Lower lobe of right lung (tissue), 2 donors: Measurements from ENCODE around the gene URM1. TPM values are rescaled to one million over a fixed set of nuclear protein-coding genes. Genes with fewer than 3 reads are reported as not detected.

ENCODE experiments used
- ATAC-seq, 2 donors: fragments of 200-7000 bp; cut with Tn5 transposase; one replicate each; pipeline ENCODE4 v1.9.1; 2020 to 2022; ENCODE audit warnings: mild to moderate bottlenecking in 2 of 2, moderate library complexity in 2 of 2
- DNase-seq: peaks from one replicate; pipeline ENCODE4 v3.0.0-alpha.2; 2020
- H3K27ac ChIP-seq: fragments of 200-600 bp; one replicate; pipeline ENCODE4 v1.8.0; 2022
- H3K27me3 ChIP-seq: fragments of 200-600 bp; one replicate; pipeline ENCODE4 v1.8.0; 2022; ENCODE audit warnings: low read depth
- H3K36me3 ChIP-seq: fragments of 200-600 bp; one replicate; pipeline ENCODE4 v1.8.0; 2022; ENCODE audit warnings: mild to moderate bottlenecking
- H3K4me1 ChIP-seq: fragments of 200-600 bp; one replicate; pipeline ENCODE4 v1.8.0; 2022
- H3K4me3 ChIP-seq: fragments of 200-600 bp; one replicate; pipeline ENCODE4 v1.8.0; 2022; ENCODE audit warnings: mild to moderate bottlenecking
- H3K9me3 ChIP-seq: fragments of 200-600 bp; one replicate; pipeline ENCODE4 v1.8.0; 2022
- intact Hi-C: fragments of 100-400 bp; cut with DNase I; formaldehyde crosslinking; loops from one replicate; pipeline ENCODE4 v1.11.0; 2022
- long read RNA-seq: library from polyadenylated mRNA; unstranded; transcript quantifications from one replicate; pipeline ENCODE4 v2.0.0, GENCODE V29; 2021
- total RNA-seq: library from RNA; stranded (reverse); fragmentation: NEBNext Ultra II Directional; extraction: Animal tissue kit (Norgen Biotek cat#: 25700); gene quantifications from one replicate; pipeline ENCODE4 v1.2.1, GENCODE V29; 2021
- TF ChIP-seq, protein P1 (sequence below): fragments of 200-600 bp; IDR thresholded peaks from one replicate; pipeline ENCODE4 v1.8.0; 2022; ENCODE audit warnings: antibody characterized with exemption, mild to moderate bottlenecking
- donor health status: DM: no; HTN: yes; CAD: no; lungs with severe emphysema.

Gene URM1
- 49.0 TPM for total RNA-seq
- long read RNA-seq, transcript URM1-203 (5 exons, 2,650 nt): major isoform, 25 of 37 reads
- long read RNA-seq, partial matches to known transcripts: 3 of 37 reads
- long read RNA-seq, other reads (novel, unspliced or antisense): 4 of 37 reads

DNA sequence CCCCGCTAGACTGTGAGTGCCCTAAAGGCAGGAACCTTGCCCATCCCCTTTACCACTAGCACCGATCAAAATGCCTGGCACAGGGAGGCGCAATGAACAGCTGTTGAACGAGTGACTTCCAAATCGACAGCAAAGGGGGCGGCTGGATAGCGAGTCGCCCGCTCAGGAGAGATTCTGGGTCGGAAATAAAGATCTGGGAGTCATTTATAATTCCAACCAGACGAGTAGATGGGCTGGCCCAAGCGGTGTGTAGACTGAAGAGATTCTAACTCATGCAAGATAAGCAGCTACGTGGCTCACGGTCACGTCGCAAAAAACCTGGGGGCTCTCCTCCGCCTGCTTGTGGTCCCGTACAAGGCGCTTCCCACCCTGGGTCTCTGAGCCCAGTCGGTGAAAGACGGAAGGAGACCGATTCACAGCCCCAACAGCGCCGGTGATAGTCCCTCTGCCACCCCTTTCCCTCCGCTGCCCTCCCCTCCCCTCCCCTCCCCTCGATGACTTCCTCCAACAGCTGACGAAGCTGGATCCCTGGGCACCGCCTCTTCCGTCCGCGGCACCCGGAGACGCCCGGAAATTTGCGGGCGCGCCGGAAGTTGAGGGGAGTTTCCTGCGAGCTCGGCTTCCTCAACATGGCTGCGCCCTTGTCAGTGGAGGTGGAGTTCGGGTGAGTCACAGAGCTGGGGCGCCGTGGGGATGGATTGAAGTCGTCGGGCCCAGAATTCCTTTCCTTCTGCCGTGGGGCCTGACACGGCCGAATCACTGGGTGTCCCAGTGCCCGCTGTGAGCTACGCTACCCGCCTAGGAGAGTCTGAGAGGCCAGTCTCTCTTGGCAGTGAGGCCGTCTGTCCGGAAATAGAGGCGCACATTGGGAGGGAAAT is at the start of gene URM1:
Gene URM1, plus strand, starts transcription at position 623 of the 878 bp plus-strand sequence. Its CDS starts 7 bp downstream, at position 630.
- Histone ChIP-seq H3K27me3 (no peaks in the 10 kb centered on the region), H3K4me1 (peaks cover 21% of the 10 kb centered on the region), H3K36me3 (peaks cover 18% of the 10 kb centered on the region), H3K27ac (peak within 1 kb of the TSS; percentile 93), H3K4me3 (peak within 1 kb of the TSS; percentile 72), H3K9me3 (no peaks in the 10 kb centered on the region)
- DNase-seq (peak; percentile 98), ATAC-seq (peak; percentile 97 to 99)
- intact Hi-C loops: no loop called here
- TF ChIP-seq, protein P1, sequence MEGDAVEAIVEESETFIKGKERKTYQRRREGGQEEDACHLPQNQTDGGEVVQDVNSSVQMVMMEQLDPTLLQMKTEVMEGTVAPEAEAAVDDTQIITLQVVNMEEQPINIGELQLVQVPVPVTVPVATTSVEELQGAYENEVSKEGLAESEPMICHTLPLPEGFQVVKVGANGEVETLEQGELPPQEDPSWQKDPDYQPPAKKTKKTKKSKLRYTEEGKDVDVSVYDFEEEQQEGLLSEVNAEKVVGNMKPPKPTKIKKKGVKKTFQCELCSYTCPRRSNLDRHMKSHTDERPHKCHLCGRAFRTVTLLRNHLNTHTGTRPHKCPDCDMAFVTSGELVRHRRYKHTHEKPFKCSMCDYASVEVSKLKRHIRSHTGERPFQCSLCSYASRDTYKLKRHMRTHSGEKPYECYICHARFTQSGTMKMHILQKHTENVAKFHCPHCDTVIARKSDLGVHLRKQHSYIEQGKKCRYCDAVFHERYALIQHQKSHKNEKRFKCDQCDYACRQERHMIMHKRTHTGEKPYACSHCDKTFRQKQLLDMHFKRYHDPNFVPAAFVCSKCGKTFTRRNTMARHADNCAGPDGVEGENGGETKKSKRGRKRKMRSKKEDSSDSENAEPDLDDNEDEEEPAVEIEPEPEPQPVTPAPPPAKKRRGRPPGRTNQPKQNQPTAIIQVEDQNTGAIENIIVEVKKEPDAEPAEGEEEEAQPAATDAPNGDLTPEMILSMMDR: no peak

DNA sequence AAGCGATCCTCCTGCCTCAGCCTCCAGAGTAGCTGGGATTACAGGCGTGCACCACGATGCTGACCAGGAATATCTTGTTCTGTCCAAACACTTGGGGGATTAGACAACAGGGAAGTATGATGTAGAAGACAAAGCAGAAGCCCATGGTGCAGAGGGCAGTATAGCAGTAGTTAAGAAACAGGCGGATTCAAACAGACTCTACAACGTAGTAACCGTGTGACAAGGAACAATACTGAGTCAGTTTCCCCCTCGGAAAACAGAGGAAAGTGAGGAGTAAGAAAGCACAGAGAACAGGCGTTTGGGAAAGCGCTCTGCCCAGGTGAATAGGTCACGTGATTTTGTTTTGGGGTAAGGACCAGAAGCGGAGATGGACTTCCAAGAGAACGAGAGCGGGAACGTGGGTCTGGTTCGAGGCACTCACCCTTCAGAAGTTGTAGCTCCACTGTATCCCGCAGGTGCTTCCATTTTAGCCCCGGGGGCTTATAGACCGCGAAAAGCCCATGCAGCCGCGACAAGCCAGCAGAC is 49.2 kb upstream of the URM1 start:
- Histone ChIP-seq H3K4me3 (peak overlapping the region; percentile 95), H3K36me3 (peaks cover 54% of the 10 kb centered on the region), H3K9me3 (no peaks in the 10 kb centered on the region), H3K27ac (peak overlapping the region; percentile 88), H3K27me3 (no peaks in the 10 kb centered on the region), H3K4me1 (peaks cover 23% of the 10 kb centered on the region)
- TF ChIP-seq, protein P1: no peak
- DNase-seq (no peak), ATAC-seq (peak in 1 of 2 donors; percentile 35)
- intact Hi-C loops: no loop called here

DNA sequence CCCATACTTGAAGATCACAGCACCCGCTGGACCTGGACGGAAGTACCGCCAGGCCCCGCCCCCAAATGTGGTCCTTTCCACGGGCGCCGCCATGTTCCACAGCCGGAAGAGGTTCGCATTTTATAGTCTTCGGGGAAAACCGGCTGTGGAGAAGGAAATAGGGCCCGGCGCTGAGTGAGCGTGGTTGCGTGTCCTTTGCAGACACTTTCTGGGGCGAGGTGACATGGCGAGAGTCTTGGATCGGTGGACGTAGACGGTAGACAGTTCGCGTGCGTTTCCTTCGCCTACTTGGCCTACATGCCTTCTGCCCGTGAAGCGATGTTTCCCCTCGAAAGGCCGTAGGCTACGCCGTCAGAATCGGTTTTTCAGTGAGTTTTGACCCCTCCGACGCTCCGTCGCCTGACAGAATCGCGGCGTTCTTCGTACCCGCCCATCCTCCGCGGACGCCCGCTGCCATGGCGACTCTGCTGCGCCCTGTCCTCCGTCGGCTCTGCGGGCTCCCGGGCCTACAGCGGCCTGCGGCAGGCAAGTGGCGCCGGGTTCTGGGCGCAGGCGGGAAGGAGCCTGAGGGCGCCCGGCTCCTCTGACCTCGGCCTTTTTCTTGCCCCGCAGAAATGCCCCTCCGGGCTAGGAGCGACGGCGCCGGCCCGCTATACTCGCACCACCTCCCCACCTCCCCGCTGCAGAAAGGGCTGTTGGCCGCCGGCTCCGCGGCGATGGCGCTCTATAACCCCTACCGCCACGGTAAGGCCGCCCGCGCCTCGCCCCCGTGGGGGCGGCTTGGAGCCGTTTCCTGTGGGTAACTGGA is 48.6 kb upstream of the URM1 start, which contains the start of the genes COQ4 and TRUB2:
Gene COQ4, plus strand, starts transcription at position 436 of the 808 bp plus-strand sequence. Its CDS starts 20 bp downstream, at position 456.
Gene TRUB2, minus strand, starts transcription at position 44 of the 808 bp plus-strand sequence. Its CDS starts 39 bp downstream, at position 5.
- DNase-seq: peak; percentile 95
- Histone ChIP-seq H3K4me1 (peaks cover 23% of the 10 kb centered on the region), H3K27ac (peak within 1 kb of the TSS; percentile 88), H3K9me3 (no peaks in the 10 kb centered on the region), H3K27me3 (no peaks in the 10 kb centered on the region), H3K4me3 (peak within 1 kb of the TSS; percentile 95), H3K36me3 (peaks cover 54% of the 10 kb centered on the region)
- peak; percentile 97 to 99 for ATAC-seq
- TF ChIP-seq, protein P1: no peak
- intact Hi-C loops: no loop called here

DNA sequence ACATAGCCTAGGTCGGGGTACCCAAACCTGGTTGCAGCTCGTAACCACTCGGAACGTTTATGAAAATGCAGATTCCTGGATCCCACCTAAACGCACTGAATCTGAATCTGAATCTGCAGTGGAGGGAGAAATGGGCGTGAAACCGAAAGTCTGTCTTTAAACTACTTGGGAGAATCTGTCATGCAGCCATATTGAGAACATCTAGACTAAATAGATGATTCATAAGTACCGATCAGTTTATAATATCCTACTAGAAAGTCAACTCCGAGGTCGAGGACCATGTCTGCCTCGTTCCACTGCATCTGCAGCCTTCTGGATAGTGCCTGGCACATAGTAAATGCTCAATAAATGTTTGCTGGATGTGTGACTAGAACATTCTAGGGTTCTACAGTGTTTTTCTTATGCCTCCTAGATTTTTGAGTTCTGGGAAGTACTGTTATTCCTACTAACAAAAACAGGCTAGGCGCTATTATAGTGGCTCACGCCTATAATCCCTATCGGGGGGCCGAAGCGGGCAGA is 47.9 kb upstream of the URM1 start:
- DNase-seq (no peak), ATAC-seq (no peak)
- H3K9me3 ChIP-seq: no peaks in the 10 kb centered on the region
- H3K36me3 ChIP-seq: peaks cover 56% of the 10 kb centered on the region
- no peaks in the 10 kb centered on the region for H3K27me3 ChIP-seq
- peak overlapping the region; percentile 88 for H3K27ac ChIP-seq
- peaks cover 23% of the 10 kb centered on the region for H3K4me1 ChIP-seq
- intact Hi-C loops: no loop called here
- TF ChIP-seq, protein P1: no peak
- peak overlapping the region; percentile 95 for H3K4me3 ChIP-seq

DNA sequence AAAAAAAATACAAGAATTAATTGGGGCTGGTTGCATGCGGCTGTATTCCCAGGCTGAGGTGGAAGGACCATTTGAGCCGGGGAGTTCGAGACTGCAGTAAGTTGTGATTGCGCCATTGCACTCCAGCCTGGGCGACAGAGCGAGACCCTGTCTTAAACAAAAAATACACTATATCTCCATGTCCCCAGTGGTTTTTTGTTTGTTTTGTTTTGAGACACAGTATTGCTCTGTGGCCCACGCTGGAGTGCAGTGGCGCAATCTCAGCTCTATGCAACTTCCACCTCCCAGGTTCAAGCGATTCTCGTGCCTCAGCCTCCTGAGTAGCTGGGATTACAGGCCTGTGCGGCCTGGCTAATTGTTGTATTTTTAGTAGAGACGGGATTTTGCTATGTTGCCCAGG is 47.4 kb upstream of the URM1 start:
- H3K4me1 ChIP-seq: peaks cover 23% of the 10 kb centered on the region
- TF ChIP-seq, protein P1: no peak
- H3K4me3 ChIP-seq: peak overlapping the region; percentile 95
- no peak overlapping the region for H3K27ac ChIP-seq
- DNase-seq: no peak
- peaks cover 56% of the 10 kb centered on the region for H3K36me3 ChIP-seq
- no peaks in the 10 kb centered on the region for H3K9me3 ChIP-seq
- no peak for ATAC-seq
- no peaks in the 10 kb centered on the region for H3K27me3 ChIP-seq
- intact Hi-C loops: no loop called here
